Endothelial cell of umbilical vein (primary cell): ENCODE data around the gene ADM5.

Source experiments
- EZH2 ChIP-seq: IDR thresholded peaks from 2 replicates; pipeline ENCODE4 v1.6.1; 2012; ENCODE audit warnings: borderline replicate concordance, low read depth, mild to moderate bottlenecking, moderate library complexity, low read length, inconsistent platforms; ENCODE audit not compliant: severe bottlenecking
- GATA2 ChIP-seq: IDR thresholded peaks from 2 replicates; pipeline ENCODE4 v1.7.0; 2011; ENCODE audit warnings: low read depth, mild to moderate bottlenecking, moderate library complexity, mixed read lengths, low read length; ENCODE audit not compliant: insufficient read length, insufficient read depth
- JUN ChIP-seq: IDR thresholded peaks from 2 replicates; pipeline ENCODE4 v1.6.1; 2011; ENCODE audit warnings: borderline replicate concordance, low read depth; ENCODE audit not compliant: insufficient read length, insufficient read depth
- MYC ChIP-seq: IDR thresholded peaks from one replicate; pipeline ENCODE4 v1.6.1; 2011; ENCODE audit warnings: mild to moderate bottlenecking, low read depth, low read length
- POLR2A ChIP-seq: IDR thresholded peaks from 2 replicates; pipeline ENCODE4 v1.6.1; 2012; ENCODE audit warnings: low read depth, mild to moderate bottlenecking, control low read depth, low read length
- POLR2AphosphoS5 ChIP-seq: IDR thresholded peaks from 2 replicates; pipeline ENCODE4 v1.6.1; 2012; ENCODE audit warnings: low read depth, mild to moderate bottlenecking, control low read depth, low read length, moderate library complexity; ENCODE audit not compliant: insufficient read depth
- TF ChIP-seq, protein P1 (sequence below): IDR thresholded peaks from 2 replicates; pipeline ENCODE4 v1.6.1; 2011; ENCODE audit not compliant: insufficient read depth, insufficient read length
- TF ChIP-seq, protein P2 (sequence below), 2 donors: IDR thresholded peaks; 1 replicate in 1 of 2; 2 replicates in 1 of 2; pipeline ENCODE4 v1.5.1; 2011; ENCODE audit warnings: low read length in 2 of 2, mild to moderate bottlenecking in 2 of 2, moderate library complexity in 2 of 2, control low read depth in 1 of 2, inconsistent platforms in 1 of 2, low read depth in 1 of 2; ENCODE audit not compliant: insufficient read depth in 1 of 2; ENCODE audit errors: extremely low read depth in 1 of 2

DNA sequence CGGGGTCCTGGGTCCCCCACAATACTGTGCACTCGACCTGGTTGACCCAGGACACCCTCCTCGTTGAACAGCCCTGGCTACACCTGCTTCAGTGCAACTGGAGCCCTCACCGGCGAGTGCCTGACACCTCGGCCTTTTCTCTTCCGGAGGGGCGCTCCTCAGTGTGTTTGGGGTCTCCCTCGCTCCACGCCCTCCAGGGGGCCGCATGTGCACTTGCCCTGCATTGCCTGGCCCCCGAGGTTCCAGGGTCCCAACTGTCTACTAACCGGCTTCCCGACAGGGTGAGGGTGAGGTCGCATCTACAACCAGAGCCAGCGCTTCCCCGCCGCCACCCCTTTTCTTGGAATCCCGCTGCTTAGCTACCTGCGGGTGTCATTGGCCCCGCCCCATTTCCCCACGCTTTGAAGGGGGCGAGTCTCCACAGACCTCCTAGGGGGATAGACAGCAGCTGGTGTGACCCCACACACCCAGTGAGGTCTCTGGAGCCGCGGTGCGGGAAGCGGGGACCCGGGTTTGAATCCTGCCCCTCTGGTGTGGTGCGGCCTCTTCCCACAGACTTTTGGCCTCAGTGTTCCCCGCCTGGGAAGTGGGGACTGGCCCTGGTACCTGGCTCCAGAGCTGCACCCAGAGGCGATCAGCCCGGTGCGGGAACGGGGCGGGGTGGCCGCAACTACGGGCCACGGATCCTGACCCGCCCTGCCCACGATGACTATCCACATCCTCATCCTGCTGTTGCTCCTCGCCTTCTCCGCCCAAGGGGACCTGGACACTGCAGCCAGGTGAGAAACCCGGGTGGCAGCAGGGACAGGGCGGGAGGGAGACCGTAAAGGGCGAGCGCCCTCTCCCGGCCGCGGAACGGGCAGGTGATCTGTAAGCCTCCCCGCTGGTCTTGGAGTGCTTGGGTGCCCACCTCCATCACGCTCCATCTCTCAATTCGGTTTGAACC is at the start of gene ADM5:
- TF ChIP-seq EZH2 = no peak
- TF ChIP-seq POLR2AphosphoS5 = no peak
- TF ChIP-seq, protein P1, sequence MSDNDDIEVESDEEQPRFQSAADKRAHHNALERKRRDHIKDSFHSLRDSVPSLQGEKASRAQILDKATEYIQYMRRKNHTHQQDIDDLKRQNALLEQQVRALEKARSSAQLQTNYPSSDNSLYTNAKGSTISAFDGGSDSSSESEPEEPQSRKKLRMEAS = no peak
- TF ChIP-seq, protein P2, sequence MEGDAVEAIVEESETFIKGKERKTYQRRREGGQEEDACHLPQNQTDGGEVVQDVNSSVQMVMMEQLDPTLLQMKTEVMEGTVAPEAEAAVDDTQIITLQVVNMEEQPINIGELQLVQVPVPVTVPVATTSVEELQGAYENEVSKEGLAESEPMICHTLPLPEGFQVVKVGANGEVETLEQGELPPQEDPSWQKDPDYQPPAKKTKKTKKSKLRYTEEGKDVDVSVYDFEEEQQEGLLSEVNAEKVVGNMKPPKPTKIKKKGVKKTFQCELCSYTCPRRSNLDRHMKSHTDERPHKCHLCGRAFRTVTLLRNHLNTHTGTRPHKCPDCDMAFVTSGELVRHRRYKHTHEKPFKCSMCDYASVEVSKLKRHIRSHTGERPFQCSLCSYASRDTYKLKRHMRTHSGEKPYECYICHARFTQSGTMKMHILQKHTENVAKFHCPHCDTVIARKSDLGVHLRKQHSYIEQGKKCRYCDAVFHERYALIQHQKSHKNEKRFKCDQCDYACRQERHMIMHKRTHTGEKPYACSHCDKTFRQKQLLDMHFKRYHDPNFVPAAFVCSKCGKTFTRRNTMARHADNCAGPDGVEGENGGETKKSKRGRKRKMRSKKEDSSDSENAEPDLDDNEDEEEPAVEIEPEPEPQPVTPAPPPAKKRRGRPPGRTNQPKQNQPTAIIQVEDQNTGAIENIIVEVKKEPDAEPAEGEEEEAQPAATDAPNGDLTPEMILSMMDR (IDR thresholded peaks at IDR 0.05; ENCODE audit: extremely low read depth in 1 of 2, insufficient read depth in 1 of 2, low read depth in 1 of 2, low read length in 2 of 2) = peak; percentile 55 to 82
- peak; percentile 18 for TF ChIP-seq POLR2A
- no peak for TF ChIP-seq GATA2
- TF ChIP-seq JUN = no peak
- TF ChIP-seq MYC = no peak
